ENCODE measurements around the gene NUP42. TPM values are rescaled to one million over a fixed set of nuclear protein-coding genes. Genes with fewer than 3 reads are reported as not detected.

Gene NUP42, protein sequence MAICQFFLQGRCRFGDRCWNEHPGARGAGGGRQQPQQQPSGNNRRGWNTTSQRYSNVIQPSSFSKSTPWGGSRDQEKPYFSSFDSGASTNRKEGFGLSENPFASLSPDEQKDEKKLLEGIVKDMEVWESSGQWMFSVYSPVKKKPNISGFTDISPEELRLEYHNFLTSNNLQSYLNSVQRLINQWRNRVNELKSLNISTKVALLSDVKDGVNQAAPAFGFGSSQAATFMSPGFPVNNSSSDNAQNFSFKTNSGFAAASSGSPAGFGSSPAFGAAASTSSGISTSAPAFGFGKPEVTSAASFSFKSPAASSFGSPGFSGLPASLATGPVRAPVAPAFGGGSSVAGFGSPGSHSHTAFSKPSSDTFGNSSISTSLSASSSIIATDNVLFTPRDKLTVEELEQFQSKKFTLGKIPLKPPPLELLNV
- 25.5 and 28.7 TPM in 2 replicates for total RNA-seq

DNA sequence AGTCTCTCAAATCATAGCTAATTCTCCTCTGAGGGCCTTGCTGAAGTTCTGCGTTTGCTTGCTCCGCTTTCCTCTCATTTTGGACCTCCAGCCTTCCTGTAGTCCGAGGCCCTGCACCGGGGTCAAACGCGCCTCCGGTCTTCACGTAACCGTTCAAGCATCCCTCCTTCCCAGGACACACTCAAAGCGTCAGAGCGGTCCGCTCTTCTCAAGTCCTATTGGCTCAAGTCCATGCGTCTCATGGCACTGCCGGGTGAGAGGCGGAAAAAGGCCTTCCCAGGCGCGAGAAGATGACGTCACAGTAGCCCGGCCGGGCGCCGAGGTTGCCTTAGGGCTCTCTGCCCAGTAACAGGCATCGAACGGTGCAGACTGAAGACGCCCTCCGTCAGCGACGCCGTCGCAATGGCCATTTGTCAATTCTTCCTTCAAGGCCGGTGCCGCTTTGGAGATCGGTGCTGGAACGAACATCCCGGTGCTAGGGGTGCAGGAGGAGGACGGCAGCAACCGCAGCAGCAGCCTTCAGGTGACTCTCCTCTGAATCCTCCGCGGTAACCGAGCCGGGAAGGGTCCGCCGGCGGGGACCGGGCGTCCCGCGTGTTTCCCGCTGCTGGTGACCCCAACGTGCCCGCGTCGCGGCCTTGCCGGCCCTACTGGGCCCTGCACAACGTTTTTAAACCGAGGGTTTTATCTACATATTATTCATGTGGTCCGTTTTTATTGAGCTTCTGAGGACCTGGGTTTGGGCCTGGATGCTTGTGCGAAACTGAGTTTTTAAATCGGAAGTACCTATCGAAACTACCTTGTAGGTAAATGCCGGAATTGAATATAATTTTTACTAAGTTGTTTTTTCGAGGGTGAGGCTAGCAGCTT is at the start of gene NUP42:
Gene NUP42 (plus strand): TSS at position 365 of the 870 bp plus-strand sequence. CDS start 38 bp downstream, at position 403.

DNA sequence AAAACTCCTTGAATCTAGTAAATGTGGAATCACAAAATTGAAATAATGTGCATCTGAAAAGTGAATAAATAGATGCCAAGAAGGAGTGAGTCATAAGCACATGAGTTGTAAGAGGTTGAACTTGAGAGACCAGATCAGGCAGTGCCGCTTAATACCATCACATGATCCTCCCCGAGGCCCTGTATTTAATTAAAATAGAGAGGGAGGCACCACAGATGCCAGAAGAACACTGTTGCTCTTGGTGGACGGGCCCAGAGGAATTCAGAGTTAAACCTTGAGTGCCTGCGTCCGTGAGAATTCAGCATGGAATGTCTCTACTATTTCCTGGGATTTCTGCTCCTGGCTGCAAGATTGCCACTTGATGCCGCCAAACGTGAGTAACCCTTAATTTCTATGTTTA is 64.7 kb downstream of the NUP42 start, which contains the start of gene GPNMB:
Gene GPNMB (plus strand): TSS at position 221 of the 400 bp plus-strand sequence. CDS start 83 bp downstream, at position 304.

Other genes starting within 250 kb of the NUP42 start
- gene HYCC1, start 167.9 kb upstream of the NUP42 start, total RNA-seq = 106 and 170 TPM in 2 replicates
- gene KLHL7, start 76.3 kb upstream of the NUP42 start, total RNA-seq = 31.0 and 33.9 TPM in 2 replicates
- gene GPNMB, start 64.7 kb downstream of the NUP42 start, total RNA-seq = 205 and 214 TPM in 2 replicates
- 84.1 and 94.2 TPM in 2 replicates for gene MALSU1, start 117.3 kb downstream of the NUP42 start, total RNA-seq

Measured in smooth muscle cell of the pulmonary artery (primary cell).